Frontal cortex (tissue), 4 donors: ENCODE measurements around the gene ABCB8. TPM values are rescaled to one million over a fixed set of nuclear protein-coding genes. Genes with fewer than 3 reads are reported as not detected.
"Not testable (repeated sequence)": the region's sequence is repeated elsewhere in the genome, so short reads cannot be mapped to it uniquely, and the experiment has no call there.

Experiments
- DNase-seq, 2 donors: peaks; one replicate each; pipeline ENCODE4 v3.0.0; 2012; ENCODE audit warnings: low spot score in 2 of 2
- FAIRE-seq: peaks from 2 replicates; lab custom pipeline; 2012; peaks lifted over from hg19 to GRCh38; lab: Jason Lieb, UNC
- total RNA-seq: library from RNA; depleted of rRNA; stranded (reverse); fragments of >200 nt; gene quantifications from one replicate; pipeline ENCODE4 v1.2.3, GENCODE V29; 2014
- donor health status: control.
- donor health status: control.
- donor health status: control.

The ABCB8 gene
- total RNA-seq, 1 donor from 2014 or later, result 22.8 TPM

DNA sequence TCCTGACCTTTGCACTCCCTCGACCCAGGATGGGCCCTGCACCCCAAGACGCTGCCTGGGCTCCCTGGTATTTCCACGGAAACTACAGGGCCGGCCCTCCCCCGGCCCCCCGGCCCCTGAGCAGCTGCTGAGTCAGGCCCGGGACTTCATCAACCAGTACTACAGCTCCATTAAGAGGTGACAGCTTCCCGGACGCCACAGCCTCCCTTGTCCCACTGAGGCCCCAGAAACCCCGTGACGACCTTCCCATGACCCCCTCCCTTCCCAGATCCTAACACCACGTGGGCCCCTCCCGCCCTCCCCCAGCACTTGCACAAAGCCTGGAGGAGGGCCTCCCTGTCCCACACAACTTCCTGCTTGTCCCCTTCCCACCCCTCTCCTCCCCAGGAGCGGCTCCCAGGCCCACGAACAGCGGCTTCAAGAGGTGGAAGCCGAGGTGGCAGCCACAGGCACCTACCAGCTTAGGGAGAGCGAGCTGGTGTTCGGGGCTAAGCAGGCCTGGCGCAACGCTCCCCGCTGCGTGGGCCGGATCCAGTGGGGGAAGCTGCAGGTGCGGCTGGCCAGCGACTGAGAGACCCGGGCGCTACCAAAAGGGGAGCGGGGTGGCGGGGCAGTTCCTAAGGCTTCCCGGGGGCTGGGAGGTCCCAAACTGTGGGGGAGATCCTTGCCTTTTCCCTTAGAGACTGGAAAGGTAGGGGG, 31.7 kb upstream of the ABCB8 start:
- DNase-seq (no peak), FAIRE-seq (no peak)

DNA sequence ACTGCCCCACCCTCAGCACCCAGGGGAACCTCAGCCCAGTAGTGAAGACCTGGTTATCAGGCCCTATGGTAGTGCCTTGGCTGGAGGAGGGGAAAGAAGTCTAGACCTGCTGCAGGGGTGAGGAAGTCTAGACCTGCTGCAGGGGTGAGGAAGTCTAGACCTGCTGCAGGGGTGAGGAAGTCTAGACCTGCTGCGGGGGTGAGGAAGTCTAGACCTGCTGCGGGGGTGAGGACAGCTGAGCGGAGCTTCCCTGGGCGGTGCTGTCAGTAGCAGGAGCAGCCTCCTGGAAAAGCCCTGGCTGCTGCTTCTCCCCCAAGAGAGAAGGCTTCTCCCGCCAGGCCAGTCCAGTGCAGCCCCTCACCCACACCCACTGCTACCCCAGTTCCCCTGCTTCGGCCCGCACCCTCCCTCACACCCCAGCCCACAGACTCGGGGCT, 31.2 kb upstream of the ABCB8 start:
- FAIRE-seq (no peak), DNase-seq (no peak)

DNA sequence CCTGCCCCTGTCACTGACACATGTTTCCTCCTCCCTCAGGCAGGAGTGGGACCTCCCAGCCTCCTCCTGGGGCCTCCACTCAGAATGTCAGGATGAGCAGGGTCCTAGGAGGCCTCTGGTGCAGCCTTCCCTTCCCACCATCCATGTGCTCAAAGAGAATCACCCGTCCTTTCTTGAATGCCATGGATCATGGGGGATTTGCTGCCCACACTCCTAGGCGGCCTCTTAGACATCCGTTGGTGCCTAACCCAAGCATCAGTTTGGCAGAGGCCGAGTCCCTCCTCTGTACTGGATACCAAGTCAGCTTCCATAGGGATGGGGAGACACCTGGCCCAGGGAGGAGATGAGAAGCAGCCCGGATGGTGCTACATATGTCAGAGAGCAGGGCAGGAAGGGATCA, 30.4 kb upstream of the ABCB8 start:
- FAIRE-seq (no peak), DNase-seq (no peak)

DNA sequence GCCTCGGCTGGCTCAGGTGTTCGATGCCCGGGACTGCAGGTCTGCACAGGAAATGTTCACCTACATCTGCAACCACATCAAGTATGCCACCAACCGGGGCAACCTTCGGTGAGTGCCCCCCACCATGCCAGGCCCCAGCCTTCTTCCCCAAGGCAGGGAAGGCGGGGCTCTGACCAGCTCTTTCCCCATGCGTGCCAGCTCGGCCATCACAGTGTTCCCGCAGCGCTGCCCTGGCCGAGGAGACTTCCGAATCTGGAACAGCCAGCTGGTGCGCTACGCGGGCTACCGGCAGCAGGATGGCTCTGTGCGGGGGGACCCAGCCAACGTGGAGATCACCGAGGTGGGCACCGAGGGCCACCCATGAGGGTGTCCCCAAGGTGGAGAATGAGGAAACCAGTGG, 29.9 kb upstream of the ABCB8 start:
- DNase-seq (no peak), FAIRE-seq (no peak)

DNA sequence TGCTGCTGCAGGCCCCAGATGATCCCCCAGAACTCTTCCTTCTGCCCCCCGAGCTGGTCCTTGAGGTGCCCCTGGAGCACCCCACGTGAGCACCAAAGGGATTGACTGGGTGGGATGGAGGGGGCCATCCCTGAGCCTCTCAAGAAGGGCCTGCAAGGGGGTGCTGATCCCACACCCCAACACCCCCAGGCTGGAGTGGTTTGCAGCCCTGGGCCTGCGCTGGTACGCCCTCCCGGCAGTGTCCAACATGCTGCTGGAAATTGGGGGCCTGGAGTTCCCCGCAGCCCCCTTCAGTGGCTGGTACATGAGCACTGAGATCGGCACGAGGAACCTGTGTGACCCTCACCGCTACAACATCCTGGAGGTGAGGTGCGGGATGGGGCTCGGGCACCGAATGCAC, 29.2 kb upstream of the ABCB8 start:
- no peak for FAIRE-seq
- DNase-seq, result no peak

DNA sequence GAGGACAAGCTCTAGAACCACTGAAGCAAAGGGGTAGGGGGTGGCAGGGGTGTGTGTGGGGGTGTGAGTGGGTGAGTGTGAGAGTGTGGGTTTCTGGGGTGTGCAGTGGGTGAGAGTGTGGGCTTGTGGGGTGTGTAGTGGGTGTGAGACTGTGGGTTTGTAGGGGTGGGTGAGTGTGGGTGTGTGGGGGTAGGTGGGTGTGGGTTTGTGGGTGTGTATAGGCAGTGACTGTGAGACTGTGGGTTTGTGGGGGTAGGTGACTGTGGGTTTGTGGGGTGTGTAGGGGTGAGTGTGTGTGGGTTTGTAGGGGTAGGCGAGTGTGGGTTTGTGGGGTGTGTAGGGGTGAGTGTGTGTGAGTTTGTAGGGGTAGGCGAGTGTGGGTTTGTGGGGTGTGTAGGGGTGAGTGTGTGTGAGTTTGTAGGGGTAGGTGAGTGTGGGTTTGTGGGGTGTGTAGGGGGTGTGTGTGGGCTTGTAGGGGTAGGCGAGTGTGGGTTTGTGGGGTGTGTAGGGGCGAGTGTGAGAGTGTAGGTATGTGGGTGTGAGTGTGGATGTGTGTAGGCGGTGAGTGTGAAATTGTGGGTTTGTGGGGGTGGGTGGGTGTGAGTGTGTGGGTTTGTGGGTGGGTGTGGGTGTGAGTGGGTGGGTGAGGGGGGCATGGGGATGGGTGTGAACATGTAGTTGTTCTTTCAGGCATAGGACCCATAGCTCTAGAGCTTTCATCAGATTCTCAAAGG, 28.6 kb upstream of the ABCB8 start:
- FAIRE-seq (no peak), DNase-seq (no peak)

DNA sequence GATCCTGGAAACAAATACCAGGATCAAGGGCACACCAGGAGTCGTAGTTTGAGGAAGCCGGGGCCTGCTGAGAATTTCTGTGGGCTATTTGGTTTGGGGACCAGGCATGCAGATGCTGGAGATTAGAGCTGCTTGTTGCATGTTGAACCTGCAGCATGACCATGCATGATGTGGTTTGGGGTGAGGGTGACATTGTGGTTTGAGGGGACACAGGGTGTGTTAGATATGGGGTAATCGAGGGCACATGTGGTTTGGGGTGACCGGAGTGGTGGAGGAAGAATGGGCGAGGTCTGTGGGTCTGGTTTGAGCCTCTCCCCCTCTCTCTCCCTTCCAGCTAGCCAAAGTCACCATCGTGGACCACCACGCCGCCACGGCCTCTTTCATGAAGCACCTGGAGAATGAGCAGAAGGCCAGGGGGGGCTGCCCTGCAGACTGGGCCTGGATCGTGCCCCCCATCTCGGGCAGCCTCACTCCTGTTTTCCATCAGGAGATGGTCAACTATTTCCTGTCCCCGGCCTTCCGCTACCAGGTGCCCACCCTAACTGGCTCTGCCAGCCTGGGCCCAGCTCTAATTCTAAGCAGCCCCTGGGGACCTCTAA, 27.3 kb upstream of the ABCB8 start:
- no peak for DNase-seq
- no peak for FAIRE-seq

DNA sequence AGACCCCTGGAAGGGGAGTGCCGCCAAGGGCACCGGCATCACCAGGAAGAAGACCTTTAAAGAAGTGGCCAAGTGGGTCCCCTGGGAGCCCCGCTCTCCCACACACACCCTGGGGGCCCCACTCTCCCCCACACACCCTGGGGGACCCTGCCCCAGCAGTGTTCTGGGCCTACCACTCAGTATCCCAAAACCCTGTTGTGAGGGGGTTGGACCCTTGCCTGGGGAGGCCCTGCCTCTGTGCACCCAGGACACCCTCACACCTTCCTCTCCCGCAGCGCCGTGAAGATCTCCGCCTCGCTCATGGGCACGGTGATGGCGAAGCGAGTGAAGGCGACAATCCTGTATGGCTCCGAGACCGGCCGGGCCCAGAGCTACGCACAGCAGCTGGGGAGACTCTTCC, 26.7 kb upstream of the ABCB8 start:
- FAIRE-seq (no peak), DNase-seq (no peak)

DNA sequence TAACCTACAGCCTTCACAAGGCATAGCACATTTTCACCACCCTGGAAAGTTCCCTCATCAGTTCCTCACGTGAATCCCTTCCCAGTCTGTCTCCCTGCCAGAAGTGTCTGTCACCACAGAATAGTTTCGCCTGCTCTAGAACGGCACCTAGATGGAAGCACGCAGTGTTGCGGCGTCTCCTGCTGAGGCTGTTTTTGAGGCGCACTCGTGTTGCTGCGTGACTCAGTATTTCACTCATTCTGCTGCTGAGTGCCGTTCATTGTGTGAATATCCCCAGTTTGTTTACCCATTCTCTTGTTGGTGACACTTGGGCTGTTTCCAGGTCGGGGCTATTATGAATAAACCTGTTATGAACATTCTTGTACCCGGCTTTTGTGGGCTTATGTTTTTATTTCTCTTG, 24.7 kb upstream of the ABCB8 start:
- DNase-seq (no peak), FAIRE-seq (no peak)

DNA sequence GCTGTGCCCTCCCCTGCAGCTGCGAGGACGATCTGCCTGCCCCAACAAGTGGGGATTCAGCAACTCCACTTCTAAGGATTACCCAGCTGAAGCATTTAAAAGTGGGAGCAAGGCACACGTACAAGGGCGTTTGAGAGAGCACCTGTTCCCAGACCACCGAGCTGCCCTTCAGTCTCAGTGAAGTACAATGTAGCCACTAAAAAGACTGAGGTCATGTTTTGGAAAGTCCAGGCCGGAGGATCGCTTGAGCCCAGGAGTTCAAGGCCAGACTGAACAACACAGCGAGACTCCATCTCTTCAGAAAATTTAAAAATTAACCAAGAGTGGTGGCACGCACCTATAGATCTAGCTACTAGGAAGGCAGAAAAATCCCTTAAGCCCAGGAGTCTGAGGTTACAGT, 22.7 kb upstream of the ABCB8 start:
- no peak for FAIRE-seq
- no peak for DNase-seq

DNA sequence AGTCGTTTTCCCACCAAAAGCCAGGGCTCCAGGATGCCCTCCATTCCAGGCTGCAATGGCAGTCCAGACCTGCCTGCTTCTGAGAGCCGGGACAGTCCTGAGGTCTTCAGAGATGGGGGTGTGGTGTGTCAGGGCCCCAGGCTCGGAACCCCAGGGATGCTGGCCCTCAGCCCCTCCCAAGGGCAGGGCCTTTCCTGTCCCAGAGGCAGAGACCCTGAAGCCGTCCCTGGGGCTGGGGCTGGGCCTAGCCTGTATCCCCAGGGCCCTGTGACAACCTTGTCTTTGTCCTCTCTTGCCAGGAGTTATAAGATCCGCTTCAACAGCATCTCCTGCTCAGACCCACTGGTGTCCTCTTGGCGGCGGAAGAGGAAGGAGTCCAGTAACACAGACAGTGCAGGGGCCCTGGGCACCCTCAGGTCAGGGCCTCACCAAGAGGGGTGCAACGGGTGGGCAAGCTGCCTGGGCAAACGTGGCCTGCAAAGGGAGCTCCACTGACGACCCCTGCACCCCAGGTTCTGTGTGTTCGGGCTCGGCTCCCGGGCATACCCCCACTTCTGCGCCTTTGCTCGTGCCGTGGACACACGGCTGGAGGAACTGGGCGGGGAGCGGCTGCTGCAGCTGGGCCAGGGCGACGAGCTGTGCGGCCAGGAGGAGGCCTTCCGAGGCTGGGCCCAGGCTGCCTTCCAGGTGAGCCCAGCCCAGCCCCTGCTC, 21.5 kb upstream of the ABCB8 start:
- FAIRE-seq (no peak), DNase-seq (no peak)

DNA sequence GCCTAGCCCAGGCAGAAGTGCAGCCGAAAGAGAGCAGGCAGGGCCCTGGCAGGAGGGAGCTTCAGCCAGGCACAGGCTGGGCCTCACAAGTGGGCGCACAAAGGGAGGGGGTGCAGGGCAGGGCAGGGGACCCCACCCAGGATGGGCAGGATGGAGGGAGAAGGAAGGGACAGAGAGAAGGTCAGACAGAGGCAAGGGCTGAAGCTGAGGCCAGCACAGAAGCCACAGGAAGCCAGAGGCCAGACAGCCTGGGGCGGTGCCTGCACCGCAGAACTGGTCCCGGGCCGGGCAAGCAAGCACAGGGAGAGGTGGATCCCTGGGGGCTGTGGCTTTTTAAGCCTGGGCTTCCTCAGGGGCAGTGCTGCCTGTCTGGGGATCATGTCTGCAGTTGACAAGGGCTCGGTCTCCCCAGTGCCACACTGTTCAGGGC, 20.8 kb upstream of the ABCB8 start:
- FAIRE-seq, result no peak
- no peak for DNase-seq

DNA sequence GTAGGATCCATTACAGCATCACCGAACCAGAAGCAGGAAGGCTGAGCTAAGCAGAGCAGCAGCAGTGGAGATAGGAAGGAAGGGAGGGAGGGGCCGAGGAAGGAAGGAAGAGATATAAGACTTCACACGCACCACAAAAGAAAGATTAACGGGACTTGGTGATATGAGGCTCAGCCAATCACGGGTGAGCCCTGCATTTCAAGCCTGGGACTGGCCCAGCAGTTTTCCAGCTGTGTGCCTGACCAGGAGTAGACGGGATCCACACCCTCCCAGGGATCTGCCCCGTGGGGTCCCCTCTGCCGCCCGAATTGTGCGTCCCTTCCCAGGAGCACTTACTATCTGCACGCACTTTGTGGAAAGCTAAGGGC, 20.1 kb upstream of the ABCB8 start:
- no peak for FAIRE-seq
- DNase-seq, result no peak

DNA sequence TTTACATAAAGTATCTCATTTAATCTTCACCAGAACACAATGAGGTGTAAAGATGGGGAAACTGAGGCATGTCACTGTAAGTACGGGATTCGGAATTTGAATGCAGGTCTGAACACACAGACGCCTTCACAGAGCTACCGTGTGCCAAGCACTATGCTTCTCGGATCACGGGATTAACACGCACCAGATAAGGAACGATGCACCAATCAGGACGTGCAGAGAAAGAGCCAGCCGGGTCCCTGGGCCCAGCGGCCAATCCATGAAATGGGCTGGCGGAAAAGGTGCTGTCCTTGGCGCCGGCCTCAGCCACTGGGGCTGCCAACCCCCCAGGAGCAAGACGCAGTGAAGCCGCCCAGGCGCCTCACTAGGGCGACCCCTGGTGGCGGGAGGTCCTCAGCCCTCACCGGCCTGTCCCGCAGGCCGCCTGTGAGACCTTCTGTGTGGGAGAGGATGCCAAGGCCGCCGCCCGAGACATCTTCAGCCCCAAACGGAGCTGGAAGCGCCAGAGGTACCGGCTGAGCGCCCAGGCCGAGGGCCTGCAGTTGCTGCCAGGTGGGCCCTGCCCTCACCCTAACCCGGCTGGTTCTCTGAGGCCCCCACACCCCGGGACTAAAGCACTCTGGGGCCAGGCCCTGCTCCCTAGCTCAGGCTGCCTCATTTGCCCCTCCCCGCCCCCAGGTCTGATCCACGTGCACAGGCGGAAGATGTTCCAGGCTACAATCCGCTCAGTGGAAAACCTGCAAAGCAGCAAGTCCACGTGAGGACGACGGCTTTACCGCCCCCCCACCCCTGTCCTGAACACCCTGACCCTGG, 19.5 kb upstream of the ABCB8 start:
- FAIRE-seq (no peak), DNase-seq (peak; percentile 59 to 63)

DNA sequence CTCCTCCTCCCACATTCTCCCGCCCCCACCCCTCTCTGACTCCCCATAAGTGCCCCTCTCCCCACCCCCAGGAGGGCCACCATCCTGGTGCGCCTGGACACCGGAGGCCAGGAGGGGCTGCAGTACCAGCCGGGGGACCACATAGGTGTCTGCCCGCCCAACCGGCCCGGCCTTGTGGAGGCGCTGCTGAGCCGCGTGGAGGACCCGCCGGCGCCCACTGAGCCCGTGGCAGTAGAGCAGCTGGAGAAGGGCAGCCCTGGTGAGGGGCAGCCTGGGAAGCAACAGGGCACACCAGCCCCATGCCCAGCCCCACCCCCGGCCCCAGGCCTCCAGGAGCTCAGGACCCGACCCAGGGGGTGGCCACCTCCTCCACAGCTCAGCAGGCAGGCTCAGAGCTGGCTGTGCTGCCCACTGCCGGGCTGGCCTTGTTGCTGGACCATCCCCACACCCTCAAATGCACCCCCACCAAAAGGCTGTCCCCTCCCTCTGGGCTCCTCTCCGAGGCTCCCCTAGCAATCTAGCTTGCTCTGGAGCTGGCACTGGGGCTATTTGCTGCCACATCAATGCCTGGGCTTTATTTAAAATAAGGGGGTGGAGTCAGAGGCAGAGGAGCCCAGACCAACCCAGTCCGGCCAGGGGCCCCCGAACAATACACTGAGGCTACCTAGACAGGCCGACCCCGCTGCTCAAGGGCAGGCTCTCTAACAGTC, 18.8 kb upstream of the ABCB8 start:
- DNase-seq (no peak), FAIRE-seq (no peak)

DNA sequence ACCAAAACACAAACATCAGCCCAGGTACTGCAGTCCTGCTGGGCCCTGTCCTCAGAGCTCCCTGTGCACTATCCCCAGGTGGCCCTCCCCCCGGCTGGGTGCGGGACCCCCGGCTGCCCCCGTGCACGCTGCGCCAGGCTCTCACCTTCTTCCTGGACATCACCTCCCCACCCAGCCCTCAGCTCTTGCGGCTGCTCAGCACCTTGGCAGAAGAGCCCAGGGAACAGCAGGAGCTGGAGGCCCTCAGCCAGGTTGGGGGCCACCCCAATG, 18.3 kb upstream of the ABCB8 start:
- no peak for FAIRE-seq
- DNase-seq, result no peak

DNA sequence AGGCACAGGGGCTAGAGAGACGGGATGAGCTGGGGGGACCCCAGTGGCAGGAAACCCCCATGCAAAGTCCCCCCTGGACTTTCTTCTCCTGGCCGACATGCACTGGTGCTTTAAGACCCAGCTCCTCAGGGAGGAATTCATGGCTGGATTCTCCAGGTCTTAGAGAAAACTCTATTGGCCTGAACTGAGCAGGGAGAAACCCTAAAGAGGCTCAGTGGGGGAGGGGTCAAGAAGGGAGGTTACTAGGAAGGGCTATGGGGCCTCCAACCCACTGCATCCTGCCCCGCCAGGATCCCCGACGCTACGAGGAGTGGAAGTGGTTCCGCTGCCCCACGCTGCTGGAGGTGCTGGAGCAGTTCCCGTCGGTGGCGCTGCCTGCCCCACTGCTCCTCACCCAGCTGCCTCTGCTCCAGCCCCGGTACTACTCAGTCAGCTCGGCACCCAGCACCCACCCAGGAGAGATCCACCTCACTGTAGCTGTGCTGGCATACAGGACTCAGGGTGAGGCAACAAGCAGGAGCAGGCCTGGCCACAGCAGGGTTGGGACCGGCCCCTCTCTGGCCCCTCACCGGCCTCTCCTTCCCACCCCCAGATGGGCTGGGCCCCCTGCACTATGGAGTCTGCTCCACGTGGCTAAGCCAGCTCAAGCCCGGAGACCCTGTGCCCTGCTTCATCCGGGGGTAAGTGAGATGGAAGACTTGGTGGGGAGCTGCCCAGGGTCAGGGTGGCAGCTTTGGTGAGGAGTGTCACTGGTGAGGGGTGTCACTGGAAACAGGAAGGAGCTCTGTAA, 17.7 kb upstream of the ABCB8 start:
- DNase-seq, result no peak
- no peak for FAIRE-seq

DNA sequence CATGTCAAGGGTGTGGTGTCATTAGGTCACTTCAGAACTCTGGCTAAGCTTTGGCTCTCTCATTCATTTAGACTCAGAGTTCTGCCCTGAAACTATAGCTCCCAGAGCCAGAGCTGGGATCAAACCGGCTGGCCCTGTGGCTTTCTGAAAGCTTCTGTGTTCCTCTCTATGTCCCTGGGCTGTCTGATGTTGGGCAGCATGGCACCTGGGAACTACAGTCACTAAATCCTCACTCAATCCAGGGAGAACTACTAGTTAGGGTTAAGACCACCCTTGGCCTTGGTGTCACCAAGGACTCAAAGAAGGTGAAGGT, 17.2 kb upstream of the ABCB8 start:
- DNase-seq (no peak), FAIRE-seq (no peak)

DNA sequence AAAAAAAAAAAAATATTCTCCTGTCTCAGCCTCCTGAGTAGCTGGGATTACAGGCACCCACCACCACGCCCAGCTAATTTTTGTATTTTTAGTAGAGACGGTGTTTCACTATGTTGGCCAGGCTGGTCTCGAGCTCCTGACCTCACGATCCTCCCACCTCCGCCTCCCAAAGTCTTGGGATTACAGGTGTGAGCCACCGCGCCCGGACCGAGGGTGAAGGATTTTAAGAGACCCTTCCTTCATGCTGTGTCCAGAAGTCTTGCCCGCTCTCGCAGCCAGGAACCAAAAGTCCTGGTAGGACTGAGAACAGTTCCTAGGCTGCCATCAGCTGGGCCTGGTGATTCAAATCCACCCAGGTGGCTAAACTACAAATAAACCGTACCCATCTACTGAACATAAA, 16.6 kb upstream of the ABCB8 start:
- FAIRE-seq, DNase-seq: not testable (repeated sequence)
